SK-N-DZ (cell line): ENCODE measurements around the gene ADCY2.
A peak's percentile ranks its signal among the peaks of the same experiment; 100 is the strongest.

ENCODE experiments used
- DNase-seq: peaks from one replicate; pipeline ENCODE4 v3.0.0-alpha.2; 2015; ENCODE audit warnings: low spot score

The ADCY2 gene

GRCh38 chr5:7824995-7825394 lies 429.1 kb downstream of the ADCY2 start:
- DNase-seq, result no peak

- no peak for DNase-seq
Observed at GRCh38 chr5:7825630-7826029, 429.7 kb downstream of the ADCY2 start.

DNA sequence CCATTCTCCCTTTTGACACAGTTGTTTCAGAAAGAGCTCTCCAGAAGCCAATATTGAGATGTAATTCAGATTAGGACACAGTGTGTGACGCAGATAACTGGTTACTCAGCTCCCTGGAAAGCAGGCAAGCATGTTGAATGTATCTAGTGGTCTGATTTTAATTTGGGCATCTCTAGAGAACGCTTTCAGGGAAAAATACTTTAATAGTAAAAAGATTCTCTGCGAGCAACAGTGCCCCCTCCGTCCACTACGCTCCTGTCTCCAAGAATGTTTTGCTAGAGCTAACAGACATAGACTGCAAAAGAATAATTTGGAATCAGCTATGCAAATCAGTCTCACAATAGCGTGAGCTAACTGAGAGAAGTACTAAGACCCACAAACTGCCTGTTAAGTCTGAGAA lies 431.7 kb downstream of the ADCY2 start:
- no peak for DNase-seq

DNA sequence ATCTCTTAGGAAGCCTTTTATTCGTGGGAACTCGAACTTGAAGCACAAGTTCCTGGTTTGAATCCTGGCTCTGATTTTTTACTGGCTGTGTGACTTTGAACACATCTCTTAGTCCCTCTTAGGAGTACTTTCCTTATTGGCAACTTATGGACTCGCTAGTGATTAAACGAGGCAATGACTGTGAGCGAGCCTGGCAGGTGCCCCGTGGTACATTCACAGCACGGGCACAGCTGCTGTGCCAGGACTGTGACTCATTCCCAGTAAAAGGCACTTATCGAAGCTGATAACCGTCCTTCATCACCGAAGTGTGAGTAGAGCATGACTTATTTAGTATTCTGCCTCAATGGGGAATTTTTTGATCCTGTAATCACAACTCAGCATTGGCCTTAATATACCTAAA lies 432.3 kb downstream of the ADCY2 start:
- DNase-seq, result no peak

GRCh38 chr5:7834982-7835381 lies 439.0 kb downstream of the ADCY2 start:
- no peak for DNase-seq

DNA sequence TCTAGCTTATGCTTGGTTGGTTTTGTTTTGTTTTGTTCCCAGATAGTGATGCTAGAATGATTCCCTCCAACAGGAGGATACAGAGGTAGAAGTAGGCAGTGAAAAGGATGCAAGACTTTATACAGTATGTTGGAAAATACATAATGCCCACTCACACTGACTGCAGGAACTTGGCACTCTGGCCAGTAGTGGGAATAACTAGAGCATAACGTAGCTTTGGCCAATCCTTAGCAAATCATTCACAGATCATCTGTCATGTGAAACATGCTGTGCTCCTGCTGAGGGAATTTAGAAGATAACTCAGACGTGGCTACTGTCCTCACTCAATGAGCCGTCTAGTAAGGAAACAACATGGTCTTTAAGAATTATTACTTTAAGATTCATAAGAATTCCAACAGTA lies 441.5 kb downstream of the ADCY2 start:
- no peak for DNase-seq

DNA sequence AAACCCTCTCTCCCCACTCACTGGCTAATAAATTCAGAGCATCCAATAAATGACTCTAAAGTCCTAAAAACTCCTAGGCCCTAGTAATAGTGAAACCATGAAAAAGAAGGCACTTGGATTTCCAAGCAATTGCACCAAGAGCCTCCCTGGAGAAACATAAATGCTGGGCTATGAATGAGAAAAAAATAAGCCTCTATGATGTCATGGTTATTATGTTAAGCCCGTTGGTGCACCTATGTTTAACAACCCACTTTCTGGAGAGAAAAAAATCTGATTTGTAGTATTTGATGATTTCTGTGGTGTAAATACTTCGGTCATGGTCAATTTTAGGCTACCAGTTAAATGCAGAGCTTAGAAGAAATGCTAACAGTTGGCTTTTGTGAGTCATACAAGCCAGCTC lies 446.6 kb downstream of the ADCY2 start:
- no peak for DNase-seq

DNA sequence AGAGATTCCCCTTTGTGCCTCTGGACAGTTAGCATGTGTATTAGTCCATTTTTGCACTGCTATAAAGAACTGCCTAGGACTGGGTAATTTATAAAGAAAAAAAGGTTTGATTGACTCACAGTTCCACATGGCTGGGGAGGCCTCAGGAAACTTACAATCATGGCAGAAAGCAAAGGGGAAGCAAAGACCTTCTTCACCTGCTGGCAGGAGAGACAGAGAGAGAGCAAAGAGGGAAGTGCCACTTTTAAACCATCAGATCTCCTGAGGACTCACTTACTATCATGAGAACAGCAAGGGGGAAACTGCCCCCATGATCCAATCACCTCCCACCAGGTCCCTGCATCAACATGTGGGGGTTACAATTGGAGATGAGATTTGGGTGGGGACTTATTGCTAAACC lies 449.0 kb downstream of the ADCY2 start:
- DNase-seq, result no peak

DNA sequence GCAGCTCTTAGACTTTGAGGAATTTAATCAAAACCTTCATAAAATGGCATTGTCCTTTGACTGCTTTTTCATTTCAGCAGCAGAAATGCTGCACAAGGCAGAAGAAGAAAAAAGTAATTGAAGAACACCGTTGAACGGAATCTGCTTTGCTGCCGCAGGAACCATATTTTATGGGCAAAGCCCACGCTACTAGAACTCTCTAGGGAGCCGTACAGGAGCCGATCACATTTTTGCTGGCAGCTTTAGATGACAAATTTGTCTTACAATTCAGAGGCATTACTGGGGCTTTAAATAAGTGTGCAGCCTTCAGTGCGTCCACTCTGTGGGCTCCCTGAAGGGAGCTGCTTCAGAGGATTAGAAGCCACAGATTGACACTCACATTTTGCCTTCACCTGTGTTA lies 449.6 kb downstream of the ADCY2 start:
- no peak for DNase-seq

GRCh38 chr5:7846327-7846726 lies 450.4 kb downstream of the ADCY2 start:
- no peak for DNase-seq

GRCh38 chr5:7848296-7848695 lies 452.4 kb downstream of the ADCY2 start:
- DNase-seq, result no peak

DNA sequence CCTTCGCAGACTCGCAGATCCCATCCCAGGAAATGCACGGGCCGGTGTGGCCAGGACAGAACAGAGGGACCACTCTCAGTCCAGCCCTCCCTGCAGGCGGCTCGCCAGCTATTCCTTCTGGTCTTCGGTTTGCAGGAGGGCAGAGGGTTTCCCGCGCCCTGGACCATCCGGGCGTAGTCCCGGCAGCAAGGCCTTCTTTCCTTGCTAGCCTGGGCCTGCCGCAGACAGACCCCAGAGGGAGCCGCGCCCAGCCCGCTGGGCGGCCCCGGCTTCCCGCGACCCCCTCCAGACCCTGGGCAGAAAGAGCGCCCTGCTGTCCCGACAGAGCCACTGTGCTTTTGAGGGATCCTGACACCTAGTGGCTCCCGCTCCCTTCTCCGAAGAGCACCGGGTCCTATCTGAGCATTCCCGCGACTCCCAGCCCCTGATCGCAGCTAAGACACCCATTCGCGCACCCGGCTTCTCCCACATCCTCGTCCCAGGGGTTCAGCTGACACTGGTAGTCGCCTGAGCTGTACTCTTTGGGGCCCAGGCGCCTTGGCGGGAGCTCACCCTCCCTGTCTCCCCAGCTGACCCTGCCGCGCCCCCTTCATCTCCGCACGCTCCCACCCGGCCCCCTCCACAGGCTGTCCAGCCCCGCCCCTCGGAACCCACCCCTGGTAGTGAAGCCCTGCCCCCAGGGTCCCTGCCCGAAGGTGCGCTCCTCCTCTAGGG lies 453.9 kb downstream of the ADCY2 start:
- peak; percentile 64 for DNase-seq

DNA sequence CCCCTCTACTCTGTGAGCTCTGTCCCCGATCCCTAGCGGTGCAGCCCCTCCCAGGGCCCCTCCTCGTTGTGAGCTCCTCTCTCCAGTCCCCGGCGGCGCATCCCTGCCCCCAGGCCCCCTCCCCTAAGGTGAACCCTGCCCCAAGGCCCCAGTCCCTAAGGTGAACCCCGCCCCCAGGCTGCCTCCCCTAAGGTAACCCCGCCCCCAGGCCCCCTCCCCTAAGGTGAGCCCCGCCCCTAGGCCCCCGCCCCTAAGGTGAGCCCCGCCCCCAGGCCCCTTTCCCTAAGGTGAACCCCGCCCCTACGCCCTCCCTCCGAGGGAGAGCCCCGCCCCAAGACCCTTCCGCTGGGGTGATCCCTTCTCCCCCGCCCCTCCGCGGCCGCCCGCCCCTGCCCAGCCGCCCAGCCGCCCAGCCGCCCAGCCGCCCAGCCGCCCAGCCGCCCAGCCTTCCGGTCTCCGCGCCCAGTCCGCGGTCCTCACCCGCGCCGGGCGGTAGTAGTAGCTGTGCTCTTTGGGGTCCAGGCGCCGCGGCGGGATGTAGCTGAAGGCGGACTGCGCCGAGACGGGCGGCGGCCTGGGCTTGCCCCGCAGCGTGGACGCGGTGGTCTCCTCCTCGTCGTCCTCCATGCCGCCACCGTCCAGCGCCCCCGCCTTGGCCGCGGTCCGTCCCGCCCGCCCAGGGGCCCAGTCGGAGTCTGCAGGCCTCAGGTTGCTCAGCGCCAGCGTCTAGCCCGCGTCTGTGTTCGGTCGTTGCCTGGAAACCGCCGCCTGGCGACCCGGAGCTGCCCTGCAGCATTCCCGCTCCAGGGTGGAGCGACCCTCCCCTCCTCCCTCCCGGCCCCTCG lies 454.7 kb downstream of the ADCY2 start, which contains the start of gene CFAP90:
Gene CFAP90, minus strand, starts transcription at position 739 of the 845 bp plus-strand sequence. Its CDS starts 112 bp downstream, at position 627.
- DNase-seq, result peak; percentile 73

- DNase-seq, result no peak
Observed at GRCh38 chr5:7851240-7851592, 455.3 kb downstream of the ADCY2 start.

DNA sequence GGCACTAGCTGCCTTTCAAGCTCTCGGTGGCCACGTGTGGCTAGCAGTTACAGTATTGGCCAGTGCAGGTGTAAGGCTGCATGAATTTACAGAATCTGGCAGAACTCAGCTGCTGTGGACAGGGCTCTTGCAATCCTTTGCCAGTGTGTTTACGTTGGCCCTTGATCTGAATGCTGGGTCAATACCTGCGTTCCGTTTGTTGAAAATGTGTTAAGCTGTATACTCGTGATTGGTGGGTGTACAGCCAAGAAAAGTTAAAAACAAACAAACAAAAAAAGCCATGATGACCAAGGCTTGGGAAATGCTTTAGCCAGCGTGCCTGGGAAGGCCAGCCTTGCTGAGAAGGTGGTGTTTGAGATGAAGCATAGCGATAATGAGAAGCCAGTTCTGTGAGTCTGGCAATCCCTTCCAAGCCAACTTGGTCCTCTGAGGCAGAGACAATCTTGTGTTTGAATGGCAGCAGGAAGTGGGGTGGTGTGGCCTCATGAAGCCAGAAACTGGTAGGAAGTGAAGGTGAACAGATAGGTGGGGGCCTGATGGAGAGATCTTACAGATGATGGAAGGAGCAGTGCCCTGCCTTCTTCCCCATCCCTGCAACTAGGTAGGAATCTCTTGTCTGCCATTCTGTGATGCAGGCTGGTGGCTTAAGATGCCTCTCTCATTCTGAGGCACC lies 455.8 kb downstream of the ADCY2 start:
- no peak for DNase-seq

GRCh38 chr5:7852542-7852941 lies 456.6 kb downstream of the ADCY2 start:
- no peak for DNase-seq

DNA sequence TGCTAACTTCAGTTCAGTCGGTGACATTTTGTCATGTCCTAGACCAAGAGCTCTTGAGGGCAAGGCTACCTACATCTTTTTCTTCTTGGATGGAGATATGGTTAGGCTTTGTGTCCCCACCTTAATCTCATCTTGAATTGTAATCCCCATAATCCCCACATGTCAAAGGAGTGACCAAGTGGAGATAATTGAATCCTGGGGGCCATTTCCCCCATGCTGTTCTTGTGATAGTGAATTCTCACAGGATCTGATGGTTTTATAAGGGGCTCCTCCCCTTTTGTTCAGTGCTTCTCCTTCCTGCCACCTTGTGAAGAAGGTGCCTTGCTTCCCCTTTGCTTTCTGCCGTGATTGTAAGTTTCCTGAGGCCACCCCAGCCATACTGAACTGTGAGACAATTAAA lies 457.1 kb downstream of the ADCY2 start:
- DNase-seq, result no peak

DNA sequence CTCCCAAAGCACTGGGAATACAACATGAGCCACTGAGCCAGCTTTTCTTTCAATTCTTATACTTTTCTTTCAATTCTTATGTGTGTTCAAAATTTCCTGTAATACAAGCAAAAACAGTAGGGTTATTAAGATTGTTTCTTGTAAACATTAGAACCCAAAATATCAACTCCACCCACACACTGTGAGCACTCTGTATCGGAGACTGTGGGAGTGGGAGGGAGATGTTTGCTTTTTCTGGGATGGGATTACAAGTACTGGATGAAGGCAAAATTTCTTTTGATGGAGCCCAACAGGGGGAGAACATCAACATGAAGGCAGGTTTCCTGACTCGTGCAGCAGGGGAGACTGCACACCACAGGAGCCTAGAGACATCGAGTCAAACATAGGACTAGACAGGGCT lies 459.7 kb downstream of the ADCY2 start:
- no peak for DNase-seq

DNA sequence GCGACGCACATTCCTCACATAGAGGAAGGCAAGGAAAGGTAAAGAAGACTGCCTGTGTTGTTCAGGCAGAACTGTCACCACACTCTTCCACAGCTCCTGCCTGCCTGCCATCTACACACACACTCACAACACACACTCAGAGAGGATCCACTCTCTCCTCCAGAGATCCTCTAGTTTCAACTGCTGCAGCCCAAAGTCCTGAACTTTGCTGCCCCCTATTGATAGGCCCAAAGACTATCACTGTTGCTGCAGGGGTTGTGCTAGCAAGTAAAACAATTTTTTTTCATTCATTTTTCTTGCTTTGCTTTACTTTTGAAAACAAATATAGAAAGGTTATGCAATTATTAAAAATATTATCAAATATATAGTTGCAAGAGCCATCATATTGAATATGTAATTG lies 460.9 kb downstream of the ADCY2 start:
- DNase-seq, result peak; percentile 45

- no peak for DNase-seq
Observed at GRCh38 chr5:7857361-7857760, 461.4 kb downstream of the ADCY2 start.

DNA sequence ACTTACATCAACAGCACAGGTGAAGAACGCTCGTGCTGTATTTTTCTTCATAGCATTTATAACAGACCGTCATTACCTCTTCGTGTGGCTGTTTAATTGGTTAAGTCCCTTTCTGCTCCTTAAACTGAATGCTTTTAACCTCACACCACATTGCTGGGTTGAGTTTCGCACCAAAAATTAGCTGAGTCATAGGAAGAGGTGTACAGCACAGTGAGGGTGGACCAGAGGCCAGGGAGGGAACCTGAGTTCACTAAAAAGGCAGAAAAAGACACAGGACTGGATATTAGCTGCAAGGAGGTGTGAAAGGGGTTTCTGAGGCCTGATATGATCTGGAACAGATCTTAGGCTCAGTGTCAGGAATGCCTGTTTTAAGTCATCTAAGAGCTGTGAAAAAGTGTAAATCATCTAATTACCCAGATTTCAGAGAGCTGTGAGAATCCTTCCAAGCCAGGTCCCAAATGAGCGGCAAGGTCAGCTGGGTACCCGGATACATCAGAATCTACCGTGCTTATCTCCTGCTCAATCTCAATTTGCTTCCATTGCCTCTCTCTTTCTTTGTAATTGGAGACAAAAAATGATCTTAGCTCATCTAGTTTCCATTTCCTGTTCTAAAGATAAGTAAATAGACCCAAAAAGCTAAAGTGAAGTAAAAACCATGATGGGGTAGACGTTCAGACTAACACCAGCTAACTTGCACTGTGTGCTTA lies 462.1 kb downstream of the ADCY2 start:
- no peak for DNase-seq

DNA sequence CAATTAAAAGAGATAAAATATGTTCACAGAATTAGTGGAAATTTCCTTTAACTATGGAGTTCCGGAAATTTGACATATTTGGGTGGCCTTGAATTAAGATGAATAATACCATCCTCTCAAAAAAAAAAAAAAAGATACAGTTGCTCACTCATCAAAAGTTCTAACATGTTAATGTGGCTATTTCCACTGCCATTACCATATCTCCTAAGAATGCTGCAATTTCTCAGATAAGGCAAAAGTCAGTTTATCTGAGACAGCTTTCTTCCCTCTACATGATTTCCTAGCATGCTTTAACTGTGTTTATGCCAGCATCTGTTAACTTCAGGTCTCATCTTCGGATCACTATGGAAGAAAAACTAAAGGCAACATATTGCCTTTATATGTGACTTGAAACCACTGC lies 470.3 kb downstream of the ADCY2 start:
- no peak for DNase-seq
